DOHH2 (cell line): ENCODE data around the gene KRTAP3-2.

ENCODE experiments used
- H3F3A ChIP-seq: fragments of 200-600 bp; sonication (generic), shearing (Covaris generic); 2 replicates; pipeline ENCODE4 v1.6.0; 2016; ENCODE audit warnings: antibody characterized with exemption, mild to moderate bottlenecking; ENCODE audit not compliant: control insufficient read depth, insufficient read depth
- H3K27ac ChIP-seq: fragments of 200-600 bp; sonication (generic); 2 replicates; pipeline ENCODE4 v1.5.1; 2014; ENCODE audit warnings: low read depth, mild to moderate bottlenecking, low read length, moderate library complexity
- H3K27me3 ChIP-seq: fragments of 200-600 bp; sonication (generic); 2 replicates; pipeline ENCODE4 v1.6.1; 2014; ENCODE audit warnings: mild to moderate bottlenecking, low read length, mixed read lengths; ENCODE audit not compliant: control insufficient read depth
- H3K36me3 ChIP-seq: fragments of 200-600 bp; sonication (generic); 2 replicates; pipeline ENCODE4 v1.6.1; 2014; ENCODE audit warnings: mild to moderate bottlenecking, low read length, moderate library complexity, mixed read lengths; ENCODE audit not compliant: control insufficient read depth
- H3K4me1 ChIP-seq: fragments of 200-600 bp; sonication (generic); 2 replicates; pipeline ENCODE4 v1.6.1; 2014; ENCODE audit warnings: mild to moderate bottlenecking, low read length, mixed read lengths; ENCODE audit not compliant: control insufficient read depth
- H3K4me2 ChIP-seq: fragments of 200-600 bp; sonication (generic); 2 replicates; pipeline ENCODE4 v1.6.0; 2014; ENCODE audit warnings: mild to moderate bottlenecking, low read length, moderate library complexity
- H3K4me3 ChIP-seq: fragments of 200-600 bp; sonication (generic); 2 replicates; pipeline ENCODE4 v1.5.1; 2014; ENCODE audit warnings: mild to moderate bottlenecking, low read length, mixed read lengths
- H3K79me2 ChIP-seq: fragments of 200-600 bp; sonication (generic); 2 replicates; pipeline ENCODE4 v1.6.1; 2014; ENCODE audit warnings: mild to moderate bottlenecking, low read length, mixed read lengths; ENCODE audit not compliant: control insufficient read depth
- H3K9me2 ChIP-seq: fragments of 200-600 bp; sonication (generic); replicated peaks from 2 replicates; pipeline ENCODE4 v1.6.1; 2014; ENCODE audit warnings: mild to moderate bottlenecking, low read length, mixed read lengths; ENCODE audit not compliant: control insufficient read depth
- H3K9me3 ChIP-seq: fragments of 200-600 bp; sonication (generic); 2 replicates; pipeline ENCODE4 v1.6.1; 2014; ENCODE audit warnings: antibody characterized with exemption, low read length, mixed read lengths; ENCODE audit not compliant: control insufficient read depth, insufficient read depth
- H4K20me1 ChIP-seq: fragments of 200-600 bp; sonication (generic); 2 replicates; pipeline ENCODE4 v1.6.0; 2014; ENCODE audit warnings: low read depth, mild to moderate bottlenecking, antibody characterized with exemption, low read length, moderate library complexity; ENCODE audit not compliant: control insufficient read depth, insufficient read depth
- CTCF ChIP-seq: fragments of 200-600 bp; sonication (generic); IDR thresholded peaks from one replicate; pipeline ENCODE4 v1.5.1; 2014; ENCODE audit warnings: antibody characterized with exemption, mild to moderate bottlenecking, low read depth, low read length; ENCODE audit not compliant: poor library complexity, severe bottlenecking
- EZH2phosphoT487 ChIP-seq: fragments of 200-600 bp; sonication (generic); IDR thresholded peaks from 2 replicates; pipeline ENCODE4 v1.6.1; 2017; ENCODE audit warnings: borderline replicate concordance, mild to moderate bottlenecking, antibody characterized with exemption, low read length, moderate library complexity, mixed read lengths

The KRTAP3-2 gene

GRCh38 chr17:40997361-40997760 is 2.3 kb downstream of the KRTAP3-2 start:
- Histone ChIP-seq H3K4me3 (no peak overlapping the region), H3K79me2 (no peaks in the 10 kb centered on the region), H3K4me2 (no peak overlapping the region), H3F3A (no peaks in the 10 kb centered on the region), H3K9me3 (no peaks in the 10 kb centered on the region), H3K4me1 (no peaks in the 10 kb centered on the region), H4K20me1 (no peaks in the 10 kb centered on the region), H3K27me3 (peaks cover 29% of the 10 kb centered on the region), H3K9me2 (no peaks in the 10 kb centered on the region), H3K36me3 (no peaks in the 10 kb centered on the region), H3K27ac (no peak overlapping the region)
- no peak for TF ChIP-seq EZH2phosphoT487
- TF ChIP-seq CTCF, result no peak

- H3K9me3 ChIP-seq, result no peaks in the 10 kb centered on the region
- no peaks in the 10 kb centered on the region for H3K79me2 ChIP-seq
- no peak overlapping the region for H3K4me3 ChIP-seq
- no peaks in the 10 kb centered on the region for H3K4me1 ChIP-seq
- TF ChIP-seq CTCF, result no peak
- TF ChIP-seq EZH2phosphoT487, result no peak
- H3K27me3 ChIP-seq, result peaks cover 32% of the 10 kb centered on the region
- no peak overlapping the region for H3K4me2 ChIP-seq
- no peaks in the 10 kb centered on the region for H3K36me3 ChIP-seq
- no peak overlapping the region for H3K27ac ChIP-seq
- no peaks in the 10 kb centered on the region for H3K9me2 ChIP-seq
- no peaks in the 10 kb centered on the region for H4K20me1 ChIP-seq
- H3F3A ChIP-seq, result no peaks in the 10 kb centered on the region
Measured at GRCh38 chr17:40996829-40997228, 2.9 kb downstream of the KRTAP3-2 start.

- Histone ChIP-seq H3K9me3 (no peaks in the 10 kb centered on the region), H3K4me1 (no peaks in the 10 kb centered on the region), H3K4me2 (no peak overlapping the region), H4K20me1 (no peaks in the 10 kb centered on the region), H3K36me3 (no peaks in the 10 kb centered on the region), H3K79me2 (no peaks in the 10 kb centered on the region), H3F3A (no peaks in the 10 kb centered on the region), H3K4me3 (no peak overlapping the region), H3K27ac (no peak overlapping the region), H3K27me3 (peaks cover 26% of the 10 kb centered on the region), H3K9me2 (no peaks in the 10 kb centered on the region)
- no peak for TF ChIP-seq CTCF
- no peak for TF ChIP-seq EZH2phosphoT487
Measured at GRCh38 chr17:40995116-40995515, 4.6 kb downstream of the KRTAP3-2 start.

GRCh38 chr17:40993839-40994238 is 5.9 kb downstream of the KRTAP3-2 start, which contains the start of gene KRTAP3-3:
Gene KRTAP3-3, minus strand, starts transcription at chr17:40994164. Its CDS starts 67 bp downstream, at chr17:40994097.
- H3K9me2 ChIP-seq, result no peaks in the 10 kb centered on the region
- H3K4me3 ChIP-seq, result no peak within 1 kb of the TSS
- no peak within 1 kb of the TSS for H3K27ac ChIP-seq
- H3K27me3 ChIP-seq, result peaks cover 30% of the 10 kb centered on the region
- no peak within 1 kb of the TSS for H3K4me2 ChIP-seq
- H4K20me1 ChIP-seq, result no peaks in the 10 kb centered on the region
- H3K79me2 ChIP-seq, result no peaks in the 10 kb centered on the region
- no peak for TF ChIP-seq CTCF
- TF ChIP-seq EZH2phosphoT487, result no peak
- H3K4me1 ChIP-seq, result no peaks in the 10 kb centered on the region
- no peaks in the 10 kb centered on the region for H3K9me3 ChIP-seq
- H3K36me3 ChIP-seq, result no peaks in the 10 kb centered on the region
- no peaks in the 10 kb centered on the region for H3F3A ChIP-seq
